Testis (tissue), 2 donors: Measurements from ENCODE around the gene SLC41A1.

Source experiments
- CTCF ChIP-seq, 3 experiments: fragments of 450-650 bp in 2 of 3; fragments of 200-600 bp in 1 of 3; sonication (generic) in 1 of 3; IDR thresholded peaks; one replicate each; pipeline ENCODE4 v1.5.1; 2016 to 2019; ENCODE audit warnings: antibody characterized with exemption in 3 of 3, mild to moderate bottlenecking in 2 of 3, moderate library complexity in 1 of 3
- POLR2A ChIP-seq: fragments of 450-650 bp; IDR thresholded peaks from one replicate; pipeline ENCODE4 v1.6.1; 2017; ENCODE audit warnings: antibody characterized with exemption, mild to moderate bottlenecking, moderate library complexity

- TF ChIP-seq CTCF (IDR thresholded peaks at IDR 0.05): no peak
- TF ChIP-seq POLR2A: no peak
These were observed 38.6 kb downstream of the SLC41A1 start for GRCh38 chr1:205774198-205775014.
